ENCODE data around the gene LRRC3. TPM values are rescaled to one million over a fixed set of nuclear protein-coding genes. Genes with fewer than 3 reads are reported as not detected.
"Not testable (repeated sequence)": the region's sequence is repeated elsewhere in the genome, so short reads cannot be mapped to it uniquely, and the experiment has no call there.

Gene LRRC3
- polyA plus RNA-seq, 4 donors: 4.4 to 6.0 (median 5.0) TPM

DNA sequence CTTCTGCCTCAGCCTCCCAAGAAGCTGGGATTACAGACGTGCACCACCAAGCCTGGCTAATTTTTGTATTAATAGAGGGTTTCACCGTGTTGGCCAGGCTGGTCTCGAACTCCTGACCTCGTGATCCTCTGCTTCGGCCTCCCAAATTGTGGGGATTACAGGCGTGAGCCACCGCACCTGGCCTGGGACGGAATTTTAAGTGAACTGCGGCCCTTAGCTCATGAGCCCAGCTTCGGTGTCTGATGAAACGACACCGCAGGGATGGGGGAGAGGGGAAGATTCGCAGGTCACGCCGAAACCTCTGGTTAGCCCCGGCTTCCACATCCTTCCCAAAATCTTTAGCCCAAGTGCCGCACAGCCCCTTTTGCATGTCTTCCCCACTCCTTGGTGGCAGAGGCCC, 39.1 kb downstream of the LRRC3 start:
- no peak for DNase-seq (ENCODE audit: low read depth in 4 of 4, low spot score in 2 of 4)

DNA sequence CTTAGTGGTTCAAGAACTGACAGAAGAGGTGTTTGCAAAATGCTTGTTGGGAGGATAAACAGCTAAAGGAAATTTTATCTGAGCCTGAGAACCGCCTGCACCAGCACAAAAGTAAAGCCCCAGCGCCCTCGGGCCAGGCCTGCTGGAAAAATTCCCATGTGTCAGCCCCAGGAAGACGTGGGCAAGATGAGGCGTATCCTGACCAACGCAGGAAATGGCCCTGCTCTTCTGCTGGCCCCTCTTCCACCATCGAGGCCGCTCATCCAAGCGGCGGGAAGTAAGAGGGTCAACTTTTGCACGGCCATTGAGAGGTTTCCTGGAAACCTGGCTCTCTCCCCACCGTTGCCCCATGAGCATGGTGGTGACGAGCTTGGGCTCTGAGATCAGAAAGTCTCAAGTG, 39.6 kb downstream of the LRRC3 start:
- DNase-seq (ENCODE audit: low read depth in 4 of 4, low spot score in 2 of 4): no peak

DNA sequence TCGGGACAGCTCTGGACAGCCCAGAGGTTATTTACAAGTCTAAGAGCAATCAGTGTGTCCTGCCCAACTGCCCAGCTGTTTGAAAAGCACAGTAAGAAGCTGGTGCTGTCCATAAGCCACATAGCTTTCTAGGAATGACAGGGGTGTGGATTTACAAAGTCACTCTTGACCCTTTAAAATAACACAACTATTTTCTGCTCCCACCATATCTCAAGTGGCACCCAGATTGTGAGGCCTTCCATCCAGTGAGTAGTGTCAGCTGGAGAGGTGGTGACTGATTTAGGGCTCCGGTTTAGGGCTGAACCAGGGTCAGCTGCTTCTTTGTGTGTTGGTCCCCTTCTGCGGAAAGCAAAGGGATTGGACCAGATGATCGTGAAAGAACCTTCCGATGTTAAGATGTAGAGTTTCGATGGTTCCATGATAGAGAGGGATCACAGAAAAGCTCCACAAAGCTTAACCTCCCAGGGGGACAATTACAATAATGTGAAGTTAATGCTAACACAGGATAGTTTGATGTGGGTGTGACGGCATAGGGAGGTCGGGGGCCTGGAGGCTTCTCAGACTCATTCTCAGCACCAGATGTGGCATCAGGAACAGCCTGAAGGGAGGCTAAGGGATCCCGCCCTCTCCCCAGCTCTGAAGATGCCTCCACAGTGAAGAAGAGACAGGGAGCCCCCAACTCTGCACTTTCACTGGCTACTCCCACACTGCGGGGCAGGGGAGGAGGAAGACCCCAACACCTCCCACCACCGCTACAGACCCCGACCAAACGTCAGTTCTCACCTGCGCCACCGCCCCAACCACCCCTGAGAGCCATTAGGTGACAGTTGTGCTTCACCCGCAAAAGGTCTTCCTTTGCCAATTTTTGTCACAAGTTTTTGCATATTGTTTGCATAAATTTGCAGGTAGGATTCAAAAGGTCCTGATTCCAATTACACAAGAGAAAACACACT, 40.6 kb downstream of the LRRC3 start:
- no peak for DNase-seq (ENCODE audit: low read depth in 4 of 4, low spot score in 2 of 4)

DNA sequence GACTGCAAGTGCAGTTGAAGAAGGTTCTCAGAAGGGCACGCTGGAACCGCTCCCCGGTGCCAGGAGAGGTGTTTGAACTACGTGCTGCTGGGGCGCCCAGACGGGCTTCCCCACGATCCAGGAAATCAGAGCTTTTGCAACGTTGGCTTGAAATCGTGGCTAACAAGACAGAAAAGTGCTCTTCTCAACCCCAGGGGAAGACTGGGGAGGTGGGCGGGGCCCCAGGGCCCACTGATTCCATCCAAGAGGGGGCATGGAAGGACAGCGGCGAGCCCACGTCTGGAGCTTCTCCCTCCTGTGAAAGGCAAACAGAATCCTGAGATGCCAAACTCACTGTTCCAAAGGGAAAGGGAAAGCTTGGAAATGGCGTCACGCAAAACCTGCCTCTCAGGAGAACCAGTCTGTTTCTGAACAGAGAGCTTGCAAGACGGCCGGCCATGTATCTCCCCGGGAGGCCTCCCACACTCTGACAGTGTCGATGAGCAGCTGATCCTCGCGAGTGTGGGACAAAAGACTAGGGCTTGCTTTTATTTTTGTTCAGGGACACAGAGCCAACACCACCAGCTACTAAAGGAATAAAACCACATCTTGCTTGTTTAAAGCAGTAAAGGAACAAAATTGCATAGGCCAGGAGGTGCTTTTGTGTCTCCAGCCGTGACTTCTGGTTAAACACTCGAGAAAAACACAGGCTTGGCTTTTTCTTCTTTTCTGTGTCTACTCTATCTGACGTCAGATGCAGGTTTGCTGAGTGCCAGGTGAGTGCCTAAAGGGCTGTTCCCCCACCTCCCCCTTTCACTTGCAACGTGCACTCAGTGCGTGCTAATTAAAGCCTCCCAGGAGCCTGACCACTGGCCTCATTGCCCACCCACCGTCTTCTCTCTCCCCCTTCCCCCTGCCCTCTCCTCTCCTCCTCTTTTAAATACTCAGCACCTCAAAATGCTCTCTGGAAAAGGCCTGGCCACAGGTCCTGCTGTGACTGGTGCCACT, 41.5 kb downstream of the LRRC3 start:
- DNase-seq (ENCODE audit: low read depth in 4 of 4, low spot score in 2 of 4): no peak

DNA sequence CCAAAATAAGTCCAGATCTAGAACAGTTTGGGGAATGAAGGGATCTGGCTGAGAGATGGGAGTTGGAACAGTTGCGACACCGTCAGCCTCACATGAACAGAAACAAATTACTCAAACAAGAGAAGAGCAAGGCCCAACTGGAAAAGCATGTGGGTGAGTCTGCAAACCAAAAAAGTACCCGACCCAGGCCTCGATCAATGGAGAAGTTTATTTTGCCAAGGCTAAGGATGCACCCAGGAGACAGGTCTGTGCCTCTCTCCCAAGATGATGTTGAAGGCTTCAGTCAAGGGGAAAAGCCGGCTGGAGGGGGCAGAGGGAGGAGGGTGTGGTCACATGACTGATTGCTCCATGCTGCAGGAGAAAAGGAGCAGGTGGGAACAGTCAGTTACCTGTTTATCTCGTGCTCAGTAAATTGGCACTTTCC, 42.4 kb downstream of the LRRC3 start:
- no peak for DNase-seq (ENCODE audit: low read depth in 4 of 4, low spot score in 2 of 4)

DNA sequence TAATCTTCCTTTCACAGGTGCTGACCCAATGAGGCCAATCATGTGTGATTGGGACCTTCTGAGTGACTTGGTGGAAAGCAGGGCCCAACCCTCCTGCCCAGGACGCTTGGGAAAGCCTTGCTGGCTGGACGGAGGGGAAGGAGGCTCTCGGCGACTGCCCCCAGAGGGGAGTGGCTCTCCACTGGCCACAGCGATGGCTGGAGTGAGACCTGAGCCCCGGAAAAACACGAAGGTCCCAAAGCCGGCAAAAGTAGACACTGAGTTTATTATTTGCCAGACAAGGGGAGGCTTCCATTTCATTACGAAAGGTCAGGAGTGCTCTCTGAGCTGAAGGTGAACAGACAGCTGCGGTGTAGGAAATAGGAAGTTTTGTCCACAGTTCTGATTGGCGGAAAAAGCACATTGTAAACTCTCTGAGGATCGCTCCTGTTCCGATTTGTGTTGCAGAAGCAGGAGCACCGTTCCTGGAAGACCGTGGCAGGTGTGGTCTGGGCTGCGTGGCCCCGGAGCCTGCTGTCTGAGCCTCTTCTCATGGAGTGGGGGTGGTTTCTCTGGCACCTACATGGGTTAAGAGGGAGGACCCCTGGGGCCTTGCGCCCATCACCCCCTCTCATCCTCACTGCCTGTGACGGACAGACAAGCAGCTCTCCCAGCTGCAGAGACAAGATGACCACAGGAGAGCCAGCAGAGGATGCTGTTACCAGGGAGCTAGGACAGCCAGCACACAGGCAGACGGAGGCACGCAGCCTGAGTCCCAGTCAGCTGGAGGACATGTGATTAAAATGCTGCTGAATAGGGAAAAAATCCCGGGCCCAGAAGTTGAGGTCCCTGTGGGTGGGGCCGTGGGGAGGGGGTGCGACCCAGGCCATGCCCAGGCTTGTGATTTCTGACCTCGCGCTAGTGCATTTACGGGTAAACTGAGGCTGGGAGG, 43.2 kb downstream of the LRRC3 start:
- no peak for DNase-seq (ENCODE audit: low read depth in 4 of 4, low spot score in 2 of 4)

DNA sequence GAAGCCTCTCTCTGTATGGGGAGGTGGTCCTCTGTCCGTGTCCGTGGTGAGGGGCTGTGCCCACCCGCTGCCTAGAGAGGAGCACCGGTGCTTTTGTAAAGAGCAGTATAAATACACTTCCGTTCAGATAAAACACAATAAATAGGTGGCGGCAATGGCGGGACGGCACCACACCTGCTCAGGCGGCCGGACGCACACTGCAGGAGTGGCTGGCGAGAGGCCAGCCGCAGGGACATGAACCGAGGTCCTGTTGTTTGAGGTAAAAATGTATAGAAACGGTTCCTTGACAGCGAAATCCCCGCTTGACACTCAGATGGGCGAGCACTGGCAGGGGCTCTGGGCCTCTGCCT, 43.9 kb downstream of the LRRC3 start:
- DNase-seq (ENCODE audit: low read depth in 4 of 4, low spot score in 2 of 4): no peak

DNA sequence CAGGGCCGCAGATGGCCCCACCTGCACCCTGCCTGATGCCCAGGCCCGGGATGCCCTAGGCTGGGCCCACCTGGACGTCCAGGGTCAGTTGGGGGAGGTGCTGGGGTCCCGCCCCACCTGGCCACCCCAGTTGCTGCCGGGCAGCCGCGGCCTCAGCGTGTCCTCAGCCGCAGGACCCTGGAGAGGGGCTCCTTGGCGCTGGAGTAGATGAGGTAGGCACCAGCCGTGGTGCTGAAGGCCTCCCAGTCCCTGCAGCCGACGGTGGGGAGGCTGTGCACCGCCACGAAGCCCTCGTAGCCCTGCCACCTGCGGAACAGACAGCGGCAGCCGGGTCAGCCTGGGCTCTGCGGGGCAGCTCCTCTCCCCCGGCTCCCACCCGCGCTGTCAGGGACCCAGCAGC, 44.3 kb downstream of the LRRC3 start:
- DNase-seq (ENCODE audit: low read depth in 4 of 4, low spot score in 2 of 4): no peak

DNA sequence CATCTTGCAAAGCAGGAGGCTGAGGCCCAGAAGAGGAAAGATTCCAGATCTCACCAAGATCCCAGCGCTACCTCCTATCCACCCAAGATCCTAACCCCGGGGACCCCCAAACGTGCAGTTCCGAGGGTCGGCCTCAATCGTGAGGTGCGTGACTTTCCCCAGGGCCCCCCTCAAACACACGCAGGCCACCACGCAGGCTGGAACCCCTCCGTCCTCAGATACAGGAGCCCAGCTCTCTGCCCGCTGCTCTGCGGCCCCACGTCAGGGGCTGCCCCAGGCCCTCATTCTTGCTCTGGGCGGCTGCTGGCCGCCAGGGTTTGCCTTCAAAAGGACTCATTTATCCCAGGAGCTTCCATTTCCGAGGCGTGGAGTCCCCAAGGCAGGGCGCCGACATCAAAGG, 44.8 kb downstream of the LRRC3 start:
- no peak for DNase-seq (ENCODE audit: low read depth in 4 of 4, low spot score in 2 of 4)

DNA sequence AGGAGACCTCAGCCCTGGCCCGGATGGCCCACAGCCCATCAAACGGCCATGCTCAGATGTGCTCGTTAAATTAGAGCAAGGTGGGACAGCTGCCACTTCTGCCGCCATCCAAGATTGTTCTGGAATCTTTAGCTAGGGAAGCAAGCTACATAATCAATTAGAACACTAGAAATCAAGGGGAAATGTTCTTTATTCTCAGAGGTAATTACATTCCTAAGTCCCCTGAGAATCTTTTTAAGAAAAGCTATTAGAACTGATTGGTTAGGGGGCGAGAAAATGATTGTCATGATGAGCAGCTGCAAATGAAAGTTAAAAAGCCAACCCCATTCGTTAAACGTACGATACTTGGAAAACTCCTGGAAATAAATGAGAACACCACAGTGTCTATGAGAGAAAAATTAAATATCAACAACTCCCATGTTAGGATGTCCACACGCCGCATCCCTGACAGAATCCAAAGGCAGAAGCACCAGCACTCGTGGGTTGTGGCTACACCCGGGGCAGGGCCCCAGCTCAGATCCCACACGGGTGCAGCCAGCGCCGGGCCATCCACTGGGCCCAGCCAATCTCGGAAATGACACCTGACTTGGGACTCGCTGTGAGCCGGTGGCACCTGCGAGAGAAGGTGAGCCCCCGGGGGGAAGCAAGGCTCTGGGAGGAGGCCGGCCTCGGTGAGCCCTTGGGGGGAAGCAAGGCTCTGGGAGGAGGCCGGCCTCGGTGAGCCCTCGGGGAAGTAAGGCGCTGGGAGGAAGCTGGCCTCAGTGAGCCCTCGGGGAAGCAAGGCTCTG, 47.1 kb downstream of the LRRC3 start:
- no peak for DNase-seq (ENCODE audit: low read depth in 4 of 4, low spot score in 2 of 4)

DNA sequence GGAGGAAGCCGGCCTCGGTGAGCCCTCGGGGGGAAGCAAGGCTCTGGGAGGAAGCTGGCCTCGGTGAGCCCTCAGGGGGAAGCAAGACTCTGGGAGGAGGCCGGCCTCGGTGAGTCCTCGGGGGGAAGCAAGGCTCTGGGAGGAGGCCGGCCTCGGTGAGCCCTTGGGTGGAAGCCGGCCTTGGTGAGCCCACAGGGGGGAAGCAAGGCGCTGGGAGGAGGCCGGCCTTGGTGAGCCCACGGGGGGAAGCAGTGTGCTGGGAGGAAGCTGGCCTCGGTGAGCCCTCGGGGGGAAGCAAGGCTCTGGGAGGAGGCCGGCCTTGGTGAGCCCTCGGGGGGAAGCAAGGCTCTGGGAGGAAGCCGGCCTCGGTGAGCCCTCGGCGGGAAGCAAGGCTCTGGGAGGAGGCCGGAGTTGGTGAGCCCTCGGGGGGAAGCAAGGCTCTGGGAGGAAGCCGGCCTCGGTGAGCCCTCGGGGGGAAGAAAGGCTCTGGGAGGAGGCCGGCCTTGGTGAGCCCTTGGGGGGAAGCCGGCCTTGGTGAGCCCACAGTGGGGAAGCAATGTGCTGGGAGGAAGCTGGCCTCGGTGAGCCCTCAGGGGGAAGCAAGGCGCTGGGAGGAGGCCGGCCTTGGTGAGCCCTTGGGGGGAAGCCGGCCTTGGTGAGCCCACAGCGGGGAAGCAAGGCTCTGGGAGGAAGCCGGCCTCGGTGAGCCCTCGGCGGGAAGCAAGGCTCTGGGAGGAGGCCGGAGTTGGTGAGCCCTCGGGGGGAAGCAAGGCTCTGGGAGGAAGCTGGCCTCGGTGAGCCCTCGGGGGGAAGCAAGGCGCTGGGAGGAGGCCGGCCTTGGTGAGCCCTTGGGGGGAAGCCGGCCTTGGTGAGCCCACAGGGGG, 47.9 kb downstream of the LRRC3 start:
- not testable (repeated sequence) for DNase-seq (ENCODE audit: low read depth in 4 of 4, low spot score in 2 of 4)

DNA sequence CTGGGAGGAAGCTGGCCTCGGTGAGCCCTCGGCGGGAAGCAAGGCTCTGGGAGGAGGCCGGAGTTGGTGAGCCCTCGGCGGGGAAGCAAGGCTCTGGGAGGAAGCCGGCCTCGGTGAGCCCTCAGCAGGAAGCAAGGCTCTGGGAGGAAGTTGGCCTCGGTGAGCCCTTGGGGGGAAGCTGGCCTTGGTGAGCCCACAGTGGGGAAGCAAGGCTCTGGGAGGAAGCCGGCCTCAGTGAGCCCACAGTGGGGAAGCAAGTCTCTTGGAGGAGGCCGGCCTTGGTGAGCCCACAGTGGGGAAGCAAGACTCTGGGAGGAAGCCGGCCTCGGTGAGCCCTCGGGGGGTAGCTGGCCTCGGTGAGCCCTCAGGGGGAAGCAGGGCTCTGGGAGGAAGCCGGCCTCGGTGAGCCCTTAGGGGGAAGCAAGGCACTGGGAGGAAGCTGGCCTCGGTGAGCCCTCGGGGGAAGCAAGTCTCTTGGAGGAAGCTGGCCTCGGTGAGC, 48.6 kb downstream of the LRRC3 start:
- no peak for DNase-seq (ENCODE audit: low read depth in 4 of 4, low spot score in 2 of 4)

DNA sequence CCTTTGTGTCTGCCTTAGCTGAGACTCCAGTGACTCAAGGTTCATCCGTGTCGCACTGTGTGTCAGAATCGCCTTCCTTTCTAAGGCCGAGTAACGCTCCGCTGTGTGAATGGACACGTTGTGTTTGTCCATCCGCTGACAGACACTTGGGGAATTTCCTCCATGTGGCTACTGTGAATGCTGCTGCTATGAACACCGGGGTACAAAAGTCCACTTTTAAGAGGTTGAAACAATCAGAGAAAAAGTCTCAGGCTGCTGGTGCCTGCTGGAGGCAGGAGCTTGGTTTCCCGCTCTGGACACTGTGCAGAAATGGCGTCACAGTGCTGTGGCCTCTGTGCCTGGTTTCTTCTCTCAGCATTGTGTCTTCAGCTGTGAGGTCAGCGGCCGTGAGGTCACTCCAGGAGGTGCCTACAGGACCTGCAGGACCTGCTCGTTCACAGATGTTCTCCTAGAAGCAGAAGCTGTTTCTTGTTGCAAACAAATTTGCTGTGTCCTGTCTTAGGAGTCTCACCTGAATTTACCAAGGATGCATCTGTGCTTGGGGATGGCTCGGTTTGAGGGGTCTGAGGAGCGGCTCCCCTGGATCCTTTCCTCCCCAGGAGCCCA, 50.5 kb downstream of the LRRC3 start:
- no peak for DNase-seq (ENCODE audit: low read depth in 4 of 4, low spot score in 2 of 4)

DNA sequence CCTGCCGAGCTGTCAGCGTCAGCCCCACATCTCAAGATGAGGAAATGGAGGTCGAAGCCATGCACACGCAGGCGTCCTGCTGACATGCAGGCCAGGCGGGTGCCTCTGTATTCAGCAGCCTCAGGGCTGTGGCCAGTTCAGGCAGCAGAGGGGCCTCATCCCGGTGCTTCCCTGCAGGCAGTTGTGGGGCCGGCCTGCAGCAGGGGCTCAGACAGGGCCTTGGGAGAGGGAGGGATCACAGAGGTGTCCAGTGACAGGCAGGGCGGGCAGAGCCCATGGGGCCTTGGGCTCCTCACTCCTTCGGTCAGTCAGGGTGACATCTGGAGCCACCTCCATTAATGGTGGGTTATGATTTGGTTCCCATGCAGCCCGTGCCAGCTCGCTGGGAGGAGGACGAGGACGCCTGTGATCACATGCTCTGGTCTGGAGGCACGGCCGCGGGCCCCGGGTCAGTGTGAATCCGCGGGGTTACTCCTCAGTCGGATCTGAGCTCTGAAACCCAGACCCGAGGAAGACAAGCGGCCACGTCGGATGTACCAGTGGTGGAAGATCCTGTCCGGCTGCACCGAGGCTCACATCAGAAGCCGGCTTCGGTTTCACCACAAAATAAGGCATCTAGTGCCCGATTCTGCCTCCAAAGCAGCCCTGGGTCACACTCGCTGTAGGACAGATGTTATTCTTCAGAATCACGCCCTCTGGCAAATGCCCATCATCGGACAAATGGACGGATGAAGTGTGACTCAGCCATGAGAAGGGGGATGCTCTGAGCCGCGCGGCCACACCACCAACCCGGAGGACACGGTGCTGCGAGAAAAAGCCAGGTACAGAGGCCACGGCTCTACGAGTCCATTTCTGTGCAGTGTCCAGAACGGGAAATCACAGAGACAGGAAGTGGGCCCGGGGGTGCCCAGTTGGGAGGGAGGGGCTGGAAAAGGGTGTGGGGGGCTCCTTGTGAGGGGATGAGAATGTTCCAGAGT, 51.3 kb downstream of the LRRC3 start:
- DNase-seq (ENCODE audit: low read depth in 4 of 4, low spot score in 2 of 4): no peak

DNA sequence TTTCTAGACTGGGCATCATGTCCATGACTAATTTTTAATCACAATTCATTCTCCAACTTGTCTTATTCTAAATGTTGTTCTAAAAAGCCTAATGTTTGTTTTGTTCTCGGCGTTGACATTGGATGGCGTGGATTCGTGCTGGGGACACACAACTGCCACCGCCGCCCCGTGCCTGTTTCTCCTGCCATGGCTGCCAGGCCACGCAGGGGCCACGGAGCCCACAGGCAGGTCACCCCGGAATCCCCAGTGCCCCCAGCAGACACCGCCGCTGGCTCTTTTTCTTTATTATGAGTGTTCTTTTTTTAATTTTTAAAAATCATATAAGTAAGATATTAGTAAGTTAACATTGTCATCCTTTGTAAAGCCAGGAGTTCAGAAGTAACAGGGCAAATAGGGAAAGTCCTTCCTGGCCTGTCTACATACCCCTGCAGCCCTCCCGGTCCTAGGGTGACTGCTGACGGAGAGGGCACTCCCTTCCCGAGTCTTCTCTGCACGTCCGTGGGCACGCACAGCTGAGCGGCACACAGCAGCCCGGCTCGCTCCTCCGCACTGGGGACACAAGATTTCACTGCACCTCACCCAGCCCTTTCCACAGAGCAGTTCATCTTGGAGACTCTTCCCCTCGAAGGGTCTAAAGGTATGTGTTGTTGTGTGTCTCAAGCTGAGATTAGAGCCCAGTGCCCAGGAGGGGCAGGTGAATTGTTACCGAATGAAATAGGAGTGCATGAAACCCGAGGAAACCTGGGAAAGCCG, 52.5 kb downstream of the LRRC3 start:
- no peak for DNase-seq (ENCODE audit: low read depth in 4 of 4, low spot score in 2 of 4)

DNA sequence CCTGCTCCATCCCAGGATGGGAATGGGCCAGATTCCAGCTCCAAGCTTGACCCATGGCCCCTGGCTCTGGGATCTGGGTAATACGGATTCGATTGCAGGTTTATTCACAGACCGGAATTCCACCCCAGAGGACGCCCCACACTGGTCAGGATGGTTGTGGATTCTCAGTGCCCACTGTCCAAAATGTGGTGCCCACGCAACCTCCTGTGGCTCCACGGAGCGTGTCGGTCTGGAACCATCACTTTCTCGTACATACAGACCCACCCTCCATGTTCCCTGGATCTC, 53.1 kb downstream of the LRRC3 start:
- DNase-seq (ENCODE audit: low read depth in 4 of 4, low spot score in 2 of 4): no peak

Measured in left renal cortex interstitium (tissue), 4 donors.